ENCODE measurements around the gene CRABP1.

DNA sequence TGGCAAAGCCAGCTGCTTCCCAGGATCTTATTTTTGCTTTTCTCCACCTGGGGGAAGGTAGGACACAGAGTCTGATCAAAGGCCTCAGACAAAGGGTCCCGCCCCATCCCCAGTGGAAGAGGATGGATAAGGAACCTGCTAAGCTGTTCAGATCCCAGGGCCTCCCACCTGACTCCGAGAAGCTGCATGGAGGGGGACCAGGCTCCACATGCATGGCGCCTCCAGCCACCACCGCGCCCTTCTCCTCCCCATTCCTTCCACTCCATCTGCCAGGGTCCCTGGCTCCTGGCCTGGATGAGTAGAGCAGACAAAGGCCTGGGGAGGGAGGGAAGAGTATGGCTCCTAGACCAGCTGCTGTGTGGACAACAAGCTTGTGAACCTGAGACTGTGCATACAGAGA lies 20.0 kb upstream of the CRABP1 start:
- TF ChIP-seq POLR2A (IDR thresholded peaks at IDR 0.05; ENCODE audit: low read length) (no peak), ZFP36 (IDR thresholded peaks at IDR 0.05; ENCODE audit: borderline replicate concordance, partially characterized antibody) (no peak), JUN (IDR thresholded peaks at IDR 0.05) (no peak), MAX (IDR thresholded peaks at IDR 0.05) (no peak), CHD4 (IDR thresholded peaks at IDR 0.05; ENCODE audit: borderline replicate concordance) (no peak), PBX3 (IDR thresholded peaks at IDR 0.05) (no peak), CBX2 (IDR thresholded peaks at IDR 0.05; ENCODE audit: borderline replicate concordance, low read depth) (no peak), CHD2 (IDR thresholded peaks at IDR 0.05; ENCODE audit: low read length, partially characterized antibody) (no peak), EP300 (IDR thresholded peaks at IDR 0.05) (no peak)
- TF ChIP-seq, protein P1, sequence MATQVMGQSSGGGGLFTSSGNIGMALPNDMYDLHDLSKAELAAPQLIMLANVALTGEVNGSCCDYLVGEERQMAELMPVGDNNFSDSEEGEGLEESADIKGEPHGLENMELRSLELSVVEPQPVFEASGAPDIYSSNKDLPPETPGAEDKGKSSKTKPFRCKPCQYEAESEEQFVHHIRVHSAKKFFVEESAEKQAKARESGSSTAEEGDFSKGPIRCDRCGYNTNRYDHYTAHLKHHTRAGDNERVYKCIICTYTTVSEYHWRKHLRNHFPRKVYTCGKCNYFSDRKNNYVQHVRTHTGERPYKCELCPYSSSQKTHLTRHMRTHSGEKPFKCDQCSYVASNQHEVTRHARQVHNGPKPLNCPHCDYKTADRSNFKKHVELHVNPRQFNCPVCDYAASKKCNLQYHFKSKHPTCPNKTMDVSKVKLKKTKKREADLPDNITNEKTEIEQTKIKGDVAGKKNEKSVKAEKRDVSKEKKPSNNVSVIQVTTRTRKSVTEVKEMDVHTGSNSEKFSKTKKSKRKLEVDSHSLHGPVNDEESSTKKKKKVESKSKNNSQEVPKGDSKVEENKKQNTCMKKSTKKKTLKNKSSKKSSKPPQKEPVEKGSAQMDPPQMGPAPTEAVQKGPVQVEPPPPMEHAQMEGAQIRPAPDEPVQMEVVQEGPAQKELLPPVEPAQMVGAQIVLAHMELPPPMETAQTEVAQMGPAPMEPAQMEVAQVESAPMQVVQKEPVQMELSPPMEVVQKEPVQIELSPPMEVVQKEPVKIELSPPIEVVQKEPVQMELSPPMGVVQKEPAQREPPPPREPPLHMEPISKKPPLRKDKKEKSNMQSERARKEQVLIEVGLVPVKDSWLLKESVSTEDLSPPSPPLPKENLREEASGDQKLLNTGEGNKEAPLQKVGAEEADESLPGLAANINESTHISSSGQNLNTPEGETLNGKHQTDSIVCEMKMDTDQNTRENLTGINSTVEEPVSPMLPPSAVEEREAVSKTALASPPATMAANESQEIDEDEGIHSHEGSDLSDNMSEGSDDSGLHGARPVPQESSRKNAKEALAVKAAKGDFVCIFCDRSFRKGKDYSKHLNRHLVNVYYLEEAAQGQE (IDR thresholded peaks at IDR 0.05) = no peak
- TF ChIP-seq, protein P2, sequence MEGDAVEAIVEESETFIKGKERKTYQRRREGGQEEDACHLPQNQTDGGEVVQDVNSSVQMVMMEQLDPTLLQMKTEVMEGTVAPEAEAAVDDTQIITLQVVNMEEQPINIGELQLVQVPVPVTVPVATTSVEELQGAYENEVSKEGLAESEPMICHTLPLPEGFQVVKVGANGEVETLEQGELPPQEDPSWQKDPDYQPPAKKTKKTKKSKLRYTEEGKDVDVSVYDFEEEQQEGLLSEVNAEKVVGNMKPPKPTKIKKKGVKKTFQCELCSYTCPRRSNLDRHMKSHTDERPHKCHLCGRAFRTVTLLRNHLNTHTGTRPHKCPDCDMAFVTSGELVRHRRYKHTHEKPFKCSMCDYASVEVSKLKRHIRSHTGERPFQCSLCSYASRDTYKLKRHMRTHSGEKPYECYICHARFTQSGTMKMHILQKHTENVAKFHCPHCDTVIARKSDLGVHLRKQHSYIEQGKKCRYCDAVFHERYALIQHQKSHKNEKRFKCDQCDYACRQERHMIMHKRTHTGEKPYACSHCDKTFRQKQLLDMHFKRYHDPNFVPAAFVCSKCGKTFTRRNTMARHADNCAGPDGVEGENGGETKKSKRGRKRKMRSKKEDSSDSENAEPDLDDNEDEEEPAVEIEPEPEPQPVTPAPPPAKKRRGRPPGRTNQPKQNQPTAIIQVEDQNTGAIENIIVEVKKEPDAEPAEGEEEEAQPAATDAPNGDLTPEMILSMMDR (IDR thresholded peaks at IDR 0.05) = no peak
